B cell (primary cell): ENCODE measurements around the gene STEEP1.

Experiments
- EZH2 ChIP-seq: IDR thresholded peaks from 2 replicates; pipeline ENCODE4 v1.6.1; 2012; ENCODE audit warnings: borderline replicate concordance, low read depth, mild to moderate bottlenecking, moderate library complexity, low read length; ENCODE audit not compliant: insufficient read depth, poor library complexity, severe bottlenecking
- TF ChIP-seq, protein P1 (sequence below): fragments of 200-600 bp; IDR thresholded peaks from one replicate; pipeline ENCODE4 v1.8.0; 2022; ENCODE audit warnings: antibody characterized with exemption, mild to moderate bottlenecking

DNA sequence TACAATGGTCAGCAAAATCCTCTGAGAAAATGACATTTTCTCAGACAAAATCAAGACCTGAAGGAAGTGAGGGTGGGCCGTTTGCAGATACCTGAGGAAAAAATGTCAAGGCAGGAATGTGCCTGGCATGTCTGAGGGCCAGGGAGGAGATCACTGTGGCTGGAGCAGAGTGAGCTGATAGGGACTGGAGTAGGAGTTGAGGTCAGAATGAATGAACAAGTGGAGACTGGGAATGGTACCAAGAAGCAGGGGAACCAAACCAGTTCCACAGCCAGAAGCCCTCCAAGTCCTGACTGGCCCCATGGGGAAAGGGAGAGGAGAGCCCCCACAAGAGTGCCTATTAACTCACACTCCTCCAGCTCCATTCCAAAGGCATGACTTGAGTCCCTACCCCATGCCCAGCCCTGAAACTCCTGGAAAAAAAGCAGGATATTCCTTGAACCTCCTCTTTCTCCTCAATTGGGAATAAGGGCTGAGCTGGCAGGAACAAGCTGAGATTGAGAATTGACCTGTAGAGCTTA lies 41.5 kb downstream of the STEEP1 start:
- TF ChIP-seq, protein P1, sequence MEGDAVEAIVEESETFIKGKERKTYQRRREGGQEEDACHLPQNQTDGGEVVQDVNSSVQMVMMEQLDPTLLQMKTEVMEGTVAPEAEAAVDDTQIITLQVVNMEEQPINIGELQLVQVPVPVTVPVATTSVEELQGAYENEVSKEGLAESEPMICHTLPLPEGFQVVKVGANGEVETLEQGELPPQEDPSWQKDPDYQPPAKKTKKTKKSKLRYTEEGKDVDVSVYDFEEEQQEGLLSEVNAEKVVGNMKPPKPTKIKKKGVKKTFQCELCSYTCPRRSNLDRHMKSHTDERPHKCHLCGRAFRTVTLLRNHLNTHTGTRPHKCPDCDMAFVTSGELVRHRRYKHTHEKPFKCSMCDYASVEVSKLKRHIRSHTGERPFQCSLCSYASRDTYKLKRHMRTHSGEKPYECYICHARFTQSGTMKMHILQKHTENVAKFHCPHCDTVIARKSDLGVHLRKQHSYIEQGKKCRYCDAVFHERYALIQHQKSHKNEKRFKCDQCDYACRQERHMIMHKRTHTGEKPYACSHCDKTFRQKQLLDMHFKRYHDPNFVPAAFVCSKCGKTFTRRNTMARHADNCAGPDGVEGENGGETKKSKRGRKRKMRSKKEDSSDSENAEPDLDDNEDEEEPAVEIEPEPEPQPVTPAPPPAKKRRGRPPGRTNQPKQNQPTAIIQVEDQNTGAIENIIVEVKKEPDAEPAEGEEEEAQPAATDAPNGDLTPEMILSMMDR = no peak
- TF ChIP-seq EZH2 = no peak
